HFF-Myc (cell line): ENCODE measurements around the gene YWHAE.

ENCODE experiments used
- DNase-seq: peaks from one replicate; pipeline ENCODE4 v3.0.0-alpha.2; 2011; ENCODE audit warnings: low read depth; ENCODE audit errors: extremely low read depth
- H3K4me3 ChIP-seq: replicated peaks from 2 replicates; pipeline ENCODE4 v1.5.1; 2011; ENCODE audit warnings: low read depth, mild to moderate bottlenecking, control low read depth, low read length
- TF ChIP-seq, protein P1 (sequence below): IDR thresholded peaks from 2 replicates; pipeline ENCODE4 v1.5.1; 2012; ENCODE audit warnings: mild to moderate bottlenecking, low read depth, low read length, control low read depth; ENCODE audit errors: missing control alignments

The YWHAE gene

GRCh38 chr17:1300371-1300905 lies 99.6 kb downstream of the YWHAE start:
- TF ChIP-seq, protein P1, sequence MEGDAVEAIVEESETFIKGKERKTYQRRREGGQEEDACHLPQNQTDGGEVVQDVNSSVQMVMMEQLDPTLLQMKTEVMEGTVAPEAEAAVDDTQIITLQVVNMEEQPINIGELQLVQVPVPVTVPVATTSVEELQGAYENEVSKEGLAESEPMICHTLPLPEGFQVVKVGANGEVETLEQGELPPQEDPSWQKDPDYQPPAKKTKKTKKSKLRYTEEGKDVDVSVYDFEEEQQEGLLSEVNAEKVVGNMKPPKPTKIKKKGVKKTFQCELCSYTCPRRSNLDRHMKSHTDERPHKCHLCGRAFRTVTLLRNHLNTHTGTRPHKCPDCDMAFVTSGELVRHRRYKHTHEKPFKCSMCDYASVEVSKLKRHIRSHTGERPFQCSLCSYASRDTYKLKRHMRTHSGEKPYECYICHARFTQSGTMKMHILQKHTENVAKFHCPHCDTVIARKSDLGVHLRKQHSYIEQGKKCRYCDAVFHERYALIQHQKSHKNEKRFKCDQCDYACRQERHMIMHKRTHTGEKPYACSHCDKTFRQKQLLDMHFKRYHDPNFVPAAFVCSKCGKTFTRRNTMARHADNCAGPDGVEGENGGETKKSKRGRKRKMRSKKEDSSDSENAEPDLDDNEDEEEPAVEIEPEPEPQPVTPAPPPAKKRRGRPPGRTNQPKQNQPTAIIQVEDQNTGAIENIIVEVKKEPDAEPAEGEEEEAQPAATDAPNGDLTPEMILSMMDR = no peak
- no peak for DNase-seq
- H3K4me3 ChIP-seq = no peak overlapping the region

DNA sequence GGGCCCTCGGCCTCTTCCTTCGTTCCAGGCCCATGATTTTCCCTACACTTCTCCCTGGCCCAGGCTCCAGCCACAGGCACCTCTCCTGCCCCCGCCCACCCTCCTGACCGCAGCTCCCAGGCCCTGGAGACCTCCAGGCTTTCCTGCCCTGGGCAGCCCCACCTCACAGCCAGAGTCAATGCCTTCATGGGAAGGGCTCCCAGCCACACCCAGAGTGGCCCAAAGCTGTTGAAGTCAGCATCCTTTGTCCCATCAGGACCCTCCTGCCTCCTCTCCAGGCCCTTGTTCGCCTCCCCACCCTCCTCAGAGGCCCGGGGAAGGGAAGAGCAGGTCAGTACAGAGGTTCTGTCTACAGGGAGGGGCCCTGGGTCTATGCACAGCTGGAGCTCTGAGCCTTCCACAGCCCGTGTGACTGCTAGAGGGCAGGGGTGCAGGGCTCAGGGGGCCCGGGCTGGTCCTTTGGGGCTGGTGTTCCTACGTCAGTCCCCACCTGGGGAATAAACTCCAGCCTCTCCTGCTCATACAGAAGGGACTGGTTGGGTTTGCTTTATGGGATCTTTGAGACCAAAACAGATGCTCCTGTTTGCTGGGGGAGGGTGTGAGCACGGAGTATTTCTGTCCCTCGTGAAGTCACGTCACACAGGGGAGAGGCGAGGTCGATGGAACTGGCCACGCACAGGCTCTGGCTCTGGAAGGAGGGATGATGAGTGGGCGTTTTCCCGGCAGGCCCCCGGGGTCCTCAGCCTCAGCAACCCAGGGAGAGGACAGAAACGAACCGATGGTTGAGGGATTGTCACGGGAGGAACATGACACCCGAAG lies 100.3 kb downstream of the YWHAE start:
- H3K4me3 ChIP-seq = no peak overlapping the region
- TF ChIP-seq, protein P1 = no peak
- no peak for DNase-seq

DNA sequence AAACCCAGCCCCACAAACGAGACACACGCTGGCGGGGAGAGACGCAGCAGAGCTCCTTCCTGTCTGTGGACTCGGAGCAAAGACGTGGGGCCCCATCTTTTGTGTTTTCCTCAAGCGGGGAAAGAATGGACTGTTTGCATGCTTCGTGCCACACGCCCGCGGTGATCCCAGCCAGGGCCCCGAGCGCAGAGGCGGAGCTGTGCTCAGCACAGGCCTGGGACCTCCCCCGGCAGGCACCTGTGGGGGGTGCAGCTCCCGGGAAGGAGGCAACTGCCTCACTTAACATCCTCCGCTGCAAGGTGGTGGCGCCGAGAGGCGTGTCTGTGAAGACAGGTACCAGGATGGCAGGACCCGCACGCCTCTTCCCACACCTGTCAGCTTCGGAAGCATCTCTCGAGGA lies 101.4 kb downstream of the YWHAE start:
- no peak for DNase-seq
- H3K4me3 ChIP-seq = no peak overlapping the region
- TF ChIP-seq, protein P1 = no peak
